A549 (cell line): Measurements from ENCODE around the gene KRTAP12-1. TPM values are rescaled to one million over a fixed set of nuclear protein-coding genes. Genes with fewer than 3 reads are reported as not detected.

Experiments used
- ATAC-seq, 2 experiments: fragments of 200-7000 bp in 1 of 2; fragments of >200 bp in 1 of 2; cut with Nextera tagmentation in 1 of 2; cut with Tn5 transposase in 1 of 2; 3 replicates each; pipeline versions ENCODE4 v1.8.0 to v1.9.1; 2018 to 2020; ENCODE audit warnings: mild to moderate bottlenecking in 1 of 2, moderate library complexity in 1 of 2
- CTCF ChIA-PET: fragments of 300-600 bp; sonication (Branson Sonifier 250); formaldehyde crosslinking; extraction: SDS; loops from one replicate; lab custom pipeline; 2021; ENCODE audit warnings: antibody characterized with exemption, inconsistent platforms; lab: Yijun Ruan, JAX
- POLR2A ChIA-PET: fragments of 350-600 bp; formaldehyde crosslinking; extraction: SDS; loops from one replicate; lab custom pipeline; 2021; ENCODE audit warnings: antibody characterized with exemption, inconsistent platforms; lab: Yijun Ruan, JAX
- DNase-seq, 2 experiments: peaks; one replicate each; pipeline versions ENCODE4 v3.0.0 to v3.0.0-alpha.2; 2011 to 2016; ENCODE audit warnings: low read depth in 1 of 2, low spot score in 1 of 2
- FAIRE-seq: peaks from 2 replicates; lab custom pipeline; 2011; peaks lifted over from hg19 to GRCh38; lab: Jason Lieb, UNC
- H3K27ac ChIP-seq, 2 experiments: fragments of >200 bp; sonication (Bioruptor Twin); formaldehyde crosslinking; 3 replicates each; pipeline ENCODE4 v1.5.1; 2016 to 2017
- H3K4me1 ChIP-seq: fragments of >200 bp; sonication (Bioruptor Twin); formaldehyde crosslinking; 3 replicates; pipeline ENCODE4 v1.6.1; 2016
- H3K4me2 ChIP-seq: fragments of >200 bp; sonication (Bioruptor Twin); formaldehyde crosslinking; 3 replicates; pipeline ENCODE4 v1.6.1; 2016
- H3K4me3 ChIP-seq: fragments of >200 bp; sonication (Bioruptor Twin); formaldehyde crosslinking; 3 replicates; pipeline ENCODE4 v1.5.1; 2016
- H3K9me3 ChIP-seq: fragments of >200 bp; sonication (Bioruptor Twin); formaldehyde crosslinking; 3 replicates; pipeline ENCODE4 v1.6.1; 2016
- BHLHE40 ChIP-seq: IDR thresholded peaks from 2 replicates; pipeline ENCODE4 v1.6.1; 2012; ENCODE audit warnings: low read depth, low read length, inconsistent platforms
- CBX2 ChIP-seq: fragments of 200-600 bp; sonication (generic); IDR thresholded peaks from 2 replicates; pipeline ENCODE4 v1.6.1; 2016; ENCODE audit warnings: low read depth, mild to moderate bottlenecking, borderline replicate concordance
- CEBPB ChIP-seq, 2 experiments: fragments of >200 bp in 1 of 2; sonication (Bioruptor Twin) in 1 of 2; formaldehyde crosslinking in 1 of 2; IDR thresholded peaks; 2 replicates each; pipeline ENCODE4 v1.6.1; 2012 to 2016
- CHD2 ChIP-seq: fragments of 150-350 bp; IDR thresholded peaks from 2 replicates; pipeline ENCODE4 v1.6.1; 2014; ENCODE audit warnings: low read length; ENCODE audit not compliant: partially characterized antibody
- EHMT2 ChIP-seq: fragments of 200-600 bp; sonication (generic); IDR thresholded peaks from 2 replicates; pipeline ENCODE4 v1.6.1; 2016; ENCODE audit warnings: antibody characterized with exemption, low read depth, mild to moderate bottlenecking, moderate library complexity
- ESRRA ChIP-seq: fragments of 150-350 bp; IDR thresholded peaks from 2 replicates; pipeline ENCODE4 v1.6.1; 2014; ENCODE audit warnings: mild to moderate bottlenecking, low read length, borderline replicate concordance
- FOSB ChIP-seq: fragments of 250-450 bp; sonication (Bioruptor Pico); IDR thresholded peaks from 2 replicates; pipeline ENCODE4 v1.5.0; 2020; ENCODE audit warnings: mild to moderate bottlenecking, moderate library complexity
- FOXS1 ChIP-seq: fragments of 250-450 bp; sonication (Bioruptor Pico); IDR thresholded peaks from 2 replicates; pipeline ENCODE4 v1.5.0; 2020; ENCODE audit warnings: mild to moderate bottlenecking, moderate library complexity
- GATA3 ChIP-seq: IDR thresholded peaks from 2 replicates; pipeline ENCODE4 v1.6.1; 2012; ENCODE audit warnings: borderline replicate concordance
- HDAC2 ChIP-seq: fragments of 200-600 bp; sonication (generic); IDR thresholded peaks from 2 replicates; pipeline ENCODE4 v1.6.1; 2016
- HEYL ChIP-seq: fragments of 250-450 bp; sonication (Bioruptor Pico); IDR thresholded peaks from 2 replicates; pipeline ENCODE4 v1.8.0; 2021; ENCODE audit warnings: mild to moderate bottlenecking, moderate library complexity
- HOXA7 ChIP-seq: fragments of 250-450 bp; sonication (Bioruptor Pico); IDR thresholded peaks from 2 replicates; pipeline ENCODE4 v1.5.0; 2020; ENCODE audit warnings: mild to moderate bottlenecking, moderate library complexity
- JUN ChIP-seq, 2 experiments: fragments of >200 bp; sonication (Bioruptor Twin); formaldehyde crosslinking; IDR thresholded peaks; 2 replicates in 1 of 2; 3 replicates in 1 of 2; pipeline ENCODE4 v1.6.1; 2016 to 2017
- JUNB ChIP-seq: fragments of >200 bp; sonication (Bioruptor Twin); formaldehyde crosslinking; IDR thresholded peaks from 2 replicates; pipeline ENCODE4 v1.6.1; 2016
- KDM1A ChIP-seq: fragments of 200-600 bp; sonication (generic); IDR thresholded peaks from 2 replicates; pipeline ENCODE4 v1.6.1; 2016; ENCODE audit warnings: low read depth, mild to moderate bottlenecking
- MAFK ChIP-seq: fragments of 450-650 bp; IDR thresholded peaks from 2 replicates; pipeline ENCODE4 v1.6.1; 2014; ENCODE audit not compliant: partially characterized antibody
- PHF8 ChIP-seq: fragments of 200-600 bp; sonication (generic); IDR thresholded peaks from 2 replicates; pipeline ENCODE4 v1.6.1; 2016; ENCODE audit warnings: low read depth, mild to moderate bottlenecking, antibody characterized with exemption, moderate library complexity, borderline replicate concordance
- POLR2AphosphoS2 ChIP-seq: conservative IDR thresholded peaks from 2 replicates; pipeline ENCODE4 v1.6.1; 2012; ENCODE audit warnings: low read length, improper control_type of control experiment, inconsistent platforms
- TP53 ChIP-seq: fragments of 250-450 bp; sonication (Bioruptor Pico); IDR thresholded peaks from 2 replicates; pipeline ENCODE4 v1.5.0; 2021; ENCODE audit warnings: mild to moderate bottlenecking, moderate library complexity
- ZC3H11A ChIP-seq: fragments of 450-650 bp; IDR thresholded peaks from 2 replicates; pipeline ENCODE4 v1.6.1; 2014; ENCODE audit warnings: antibody characterized with exemption, mild to moderate bottlenecking
- ZNF302 ChIP-seq: fragments of 250-450 bp; sonication (Bioruptor Pico); IDR thresholded peaks from 2 replicates; pipeline ENCODE4 v1.9.0; 2021; ENCODE audit warnings: inconsistent platforms, mild to moderate bottlenecking, moderate library complexity
- ZSCAN20 ChIP-seq: fragments of 250-450 bp; sonication (Bioruptor Pico); IDR thresholded peaks from 2 replicates; pipeline ENCODE4 v1.8.0; 2022; ENCODE audit warnings: mild to moderate bottlenecking, moderate library complexity
- WGBS: methylation state at CpG from one replicate; pipeline ENCODE4 v1.1.6; 2017; ENCODE audit errors: missing lambda C conversion rate; 5-methylcytosine and 5-hydroxymethylcytosine counted together
- polyA plus RNA-seq, 4 experiments: library from polyadenylated mRNA; depleted of rRNA in 3 of 4; stranded (reverse); fragments of >200 nt; fragmentation: RNase III in 1 of 4; extraction: RNeasy Plus Mini Kit Qiagen cat#74134 plus additional on column Dnase treatment in 1 of 4; gene quantifications; 2 replicates in 3 of 4; 3 replicates in 1 of 4; pipeline ENCODE4 v1.2.3, GENCODE V29; 2011 to 2017
- TF ChIP-seq, protein P1 (sequence below): fragments of 200-600 bp; sonication (generic); IDR thresholded peaks from 2 replicates; pipeline ENCODE4 v1.6.1; 2016; ENCODE audit warnings: antibody characterized with exemption, mild to moderate bottlenecking, moderate library complexity
- TF ChIP-seq, protein P2 (sequence below): fragments of 250-450 bp; sonication (Bioruptor Pico); IDR thresholded peaks from 2 replicates; pipeline ENCODE4 v1.5.0; 2020; ENCODE audit warnings: low read depth, mild to moderate bottlenecking, moderate library complexity
- TF ChIP-seq, protein P3 (sequence below): IDR thresholded peaks from 2 replicates; pipeline ENCODE4 v1.6.1; 2012
- TF ChIP-seq, protein P4 (sequence below): fragments of 450-650 bp; IDR thresholded peaks from 2 replicates; pipeline ENCODE4 v1.6.1; 2014; ENCODE audit warnings: antibody characterized with exemption

The KRTAP12-1 gene
- polyA plus RNA-seq, 2 of the 4 experiments (the other 2 are of a cell fraction), result not detected

DNA sequence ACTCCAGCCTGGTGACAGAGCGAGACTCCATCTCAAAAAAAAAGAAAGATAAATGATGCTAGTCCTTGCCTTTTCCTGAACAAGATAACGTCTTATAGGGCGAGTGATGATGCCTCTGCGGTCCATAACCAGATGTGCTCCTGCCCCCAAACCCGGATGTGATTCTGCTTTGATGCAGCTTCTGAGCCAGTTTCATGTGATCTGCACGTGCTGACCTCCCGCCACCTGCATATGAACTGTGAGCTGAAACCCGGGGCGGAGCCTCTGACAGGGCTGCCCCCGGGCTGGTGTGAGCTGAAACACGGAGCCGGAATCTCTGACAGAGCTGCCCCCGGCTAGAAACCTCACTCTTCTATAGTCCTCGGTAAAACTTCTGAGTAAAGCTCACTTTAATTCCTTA lies 28.8 kb downstream of the KRTAP12-1 start:
- ChIA-PET CTCF (no interaction called here), POLR2A (no interaction called here)
- H3K4me1 ChIP-seq, result no peaks in the 10 kb centered on the region
- H3K4me2 ChIP-seq, result no peak overlapping the region
- no peak for DNase-seq
- WGBS, result 55% methylated on average over 14 of the region's 14 CpGs
- no peak overlapping the region for H3K27ac ChIP-seq
- no peaks in the 10 kb centered on the region for H3K9me3 ChIP-seq
- TF ChIP-seq TP53 (CRISPR knock-in tag) (no peak), KDM1A (no peak), JUNB (no peak), CHD2 (no peak), FOSB (CRISPR knock-in tag) (no peak), MAFK (no peak), ZNF302 (no peak), GATA3 (no peak), EHMT2 (no peak), FOXS1 (CRISPR knock-in tag) (no peak), POLR2AphosphoS2 (no peak)
- TF ChIP-seq, protein P1, sequence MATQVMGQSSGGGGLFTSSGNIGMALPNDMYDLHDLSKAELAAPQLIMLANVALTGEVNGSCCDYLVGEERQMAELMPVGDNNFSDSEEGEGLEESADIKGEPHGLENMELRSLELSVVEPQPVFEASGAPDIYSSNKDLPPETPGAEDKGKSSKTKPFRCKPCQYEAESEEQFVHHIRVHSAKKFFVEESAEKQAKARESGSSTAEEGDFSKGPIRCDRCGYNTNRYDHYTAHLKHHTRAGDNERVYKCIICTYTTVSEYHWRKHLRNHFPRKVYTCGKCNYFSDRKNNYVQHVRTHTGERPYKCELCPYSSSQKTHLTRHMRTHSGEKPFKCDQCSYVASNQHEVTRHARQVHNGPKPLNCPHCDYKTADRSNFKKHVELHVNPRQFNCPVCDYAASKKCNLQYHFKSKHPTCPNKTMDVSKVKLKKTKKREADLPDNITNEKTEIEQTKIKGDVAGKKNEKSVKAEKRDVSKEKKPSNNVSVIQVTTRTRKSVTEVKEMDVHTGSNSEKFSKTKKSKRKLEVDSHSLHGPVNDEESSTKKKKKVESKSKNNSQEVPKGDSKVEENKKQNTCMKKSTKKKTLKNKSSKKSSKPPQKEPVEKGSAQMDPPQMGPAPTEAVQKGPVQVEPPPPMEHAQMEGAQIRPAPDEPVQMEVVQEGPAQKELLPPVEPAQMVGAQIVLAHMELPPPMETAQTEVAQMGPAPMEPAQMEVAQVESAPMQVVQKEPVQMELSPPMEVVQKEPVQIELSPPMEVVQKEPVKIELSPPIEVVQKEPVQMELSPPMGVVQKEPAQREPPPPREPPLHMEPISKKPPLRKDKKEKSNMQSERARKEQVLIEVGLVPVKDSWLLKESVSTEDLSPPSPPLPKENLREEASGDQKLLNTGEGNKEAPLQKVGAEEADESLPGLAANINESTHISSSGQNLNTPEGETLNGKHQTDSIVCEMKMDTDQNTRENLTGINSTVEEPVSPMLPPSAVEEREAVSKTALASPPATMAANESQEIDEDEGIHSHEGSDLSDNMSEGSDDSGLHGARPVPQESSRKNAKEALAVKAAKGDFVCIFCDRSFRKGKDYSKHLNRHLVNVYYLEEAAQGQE, result no peak
- TF ChIP-seq, protein P2, sequence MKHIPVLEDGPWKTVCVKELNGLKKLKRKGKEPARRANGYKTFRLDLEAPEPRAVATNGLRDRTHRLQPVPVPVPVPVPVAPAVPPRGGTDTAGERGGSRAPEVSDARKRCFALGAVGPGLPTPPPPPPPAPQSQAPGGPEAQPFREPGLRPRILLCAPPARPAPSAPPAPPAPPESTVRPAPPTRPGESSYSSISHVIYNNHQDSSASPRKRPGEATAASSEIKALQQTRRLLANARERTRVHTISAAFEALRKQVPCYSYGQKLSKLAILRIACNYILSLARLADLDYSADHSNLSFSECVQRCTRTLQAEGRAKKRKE (CRISPR knock-in tag), result no peak
- TF ChIP-seq, protein P3, sequence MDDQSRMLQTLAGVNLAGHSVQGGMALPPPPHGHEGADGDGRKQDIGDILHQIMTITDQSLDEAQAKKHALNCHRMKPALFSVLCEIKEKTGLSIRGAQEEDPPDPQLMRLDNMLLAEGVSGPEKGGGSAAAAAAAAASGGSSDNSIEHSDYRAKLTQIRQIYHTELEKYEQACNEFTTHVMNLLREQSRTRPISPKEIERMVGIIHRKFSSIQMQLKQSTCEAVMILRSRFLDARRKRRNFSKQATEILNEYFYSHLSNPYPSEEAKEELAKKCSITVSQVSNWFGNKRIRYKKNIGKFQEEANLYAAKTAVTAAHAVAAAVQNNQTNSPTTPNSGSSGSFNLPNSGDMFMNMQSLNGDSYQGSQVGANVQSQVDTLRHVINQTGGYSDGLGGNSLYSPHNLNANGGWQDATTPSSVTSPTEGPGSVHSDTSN, result no peak
- no peak for FAIRE-seq
- ATAC-seq, result no peak
- H3K4me3 ChIP-seq, result no peak overlapping the region

DNA sequence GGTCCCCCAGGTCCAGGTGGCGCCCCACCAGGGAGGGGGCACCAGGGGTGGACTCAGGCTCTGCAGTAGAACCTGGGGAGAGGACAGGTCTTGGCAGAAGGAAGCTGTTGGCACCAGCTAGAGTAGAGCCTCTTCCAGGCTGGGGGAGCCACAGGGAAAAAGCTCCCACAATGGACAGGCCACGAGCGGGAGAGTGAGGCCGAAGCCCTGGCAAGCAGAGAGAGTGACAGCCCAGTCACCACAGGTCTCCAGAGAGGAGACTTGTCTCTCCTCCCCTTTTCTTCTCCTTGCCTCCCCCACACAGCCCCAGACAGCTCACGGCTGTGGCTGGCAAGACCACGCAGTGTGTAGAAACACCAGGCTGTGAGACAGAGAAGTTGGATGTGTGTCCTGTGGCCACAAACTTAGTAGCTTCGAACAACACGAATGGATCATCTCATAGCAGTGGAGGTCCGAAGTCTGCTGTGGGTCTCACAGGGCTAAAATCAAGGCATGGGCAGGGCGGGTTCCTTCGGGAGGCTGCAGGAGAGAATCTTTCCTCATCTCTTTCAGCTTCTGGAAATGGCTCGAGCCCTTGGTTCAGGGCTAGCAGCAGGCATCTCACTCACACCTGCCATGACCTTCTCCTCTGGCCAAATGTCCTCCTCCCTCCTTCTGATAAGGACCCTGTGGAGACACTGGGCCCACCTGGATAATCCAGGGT lies 30.8 kb downstream of the KRTAP12-1 start:
- Histone ChIP-seq H3K4me1 (no peaks in the 10 kb centered on the region), H3K4me3 (no peak overlapping the region), H3K27ac (no peak overlapping the region), H3K9me3 (no peaks in the 10 kb centered on the region), H3K4me2 (no peak overlapping the region)
- ATAC-seq (no peak), FAIRE-seq (no peak), DNase-seq (no peak)
- CTCF ChIA-PET, result interaction anchor here (0.6 to 1.4 kb wide), 3 partner anchors 16 to 148 kb away, joined by 3 read pairs; partner anchors contain the start of gene KRTAP12-2
- WGBS, result 68% methylated on average over 12 of the region's 12 CpGs
- TF ChIP-seq ZSCAN20, result no peak
- no peak for TF ChIP-seq ESRRA
- TF ChIP-seq CBX2, result no peak
- POLR2A ChIA-PET, result no interaction called here

DNA sequence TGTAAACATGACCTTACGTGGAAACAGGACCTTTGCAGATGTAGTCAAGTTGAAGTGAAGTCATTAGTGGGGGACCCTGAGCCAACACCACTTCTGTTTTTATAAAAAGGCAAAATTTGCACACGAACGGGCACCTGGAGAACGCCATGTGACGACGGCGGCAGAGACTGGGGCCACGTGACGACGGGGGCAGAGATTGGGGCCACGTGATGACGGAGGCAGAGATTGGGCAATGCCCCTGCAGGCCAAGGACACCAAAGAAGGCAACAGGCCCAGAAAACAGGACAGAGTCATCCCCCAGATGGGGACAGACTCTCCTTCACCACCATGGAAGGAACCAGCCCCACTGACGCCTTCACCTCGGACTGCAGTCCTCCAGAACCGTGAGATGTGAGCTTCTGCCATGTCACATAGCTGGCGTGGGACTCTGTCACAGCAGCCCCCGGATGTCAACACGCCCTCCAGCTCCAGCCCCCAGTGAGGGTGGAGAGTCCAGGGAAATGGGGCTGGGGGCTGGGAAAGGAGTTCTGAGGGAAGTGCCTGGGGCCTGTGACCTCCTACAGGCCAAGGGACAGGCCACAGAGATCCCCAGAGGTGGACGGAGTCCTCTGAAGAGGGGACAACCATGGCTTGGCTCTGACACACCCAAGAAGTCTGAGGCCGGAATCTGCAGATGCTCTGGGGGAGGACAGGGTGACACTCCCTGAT lies 31.5 kb downstream of the KRTAP12-1 start:
- WGBS, result 62% methylated on average over 15 of the region's 20 CpGs
- ChIA-PET POLR2A (no interaction called here), CTCF (interaction anchor here (0.7 kb wide), 1 partner anchor 49 kb away, joined by 3 read pairs; no protein-coding TSS in a partner anchor)
- TF ChIP-seq ZNF302 (no peak), JUNB (no peak), BHLHE40 (no peak), HDAC2 (no peak), HOXA7 (no peak), HEYL (CRISPR knock-in tag) (no peak), ZC3H11A (no peak), EHMT2 (no peak), CEBPB (IDR thresholded peaks at IDR 0.05) (no peak), PHF8 (no peak), JUN (IDR thresholded peaks at IDR 0.05) (no peak)
- TF ChIP-seq, protein P4, sequence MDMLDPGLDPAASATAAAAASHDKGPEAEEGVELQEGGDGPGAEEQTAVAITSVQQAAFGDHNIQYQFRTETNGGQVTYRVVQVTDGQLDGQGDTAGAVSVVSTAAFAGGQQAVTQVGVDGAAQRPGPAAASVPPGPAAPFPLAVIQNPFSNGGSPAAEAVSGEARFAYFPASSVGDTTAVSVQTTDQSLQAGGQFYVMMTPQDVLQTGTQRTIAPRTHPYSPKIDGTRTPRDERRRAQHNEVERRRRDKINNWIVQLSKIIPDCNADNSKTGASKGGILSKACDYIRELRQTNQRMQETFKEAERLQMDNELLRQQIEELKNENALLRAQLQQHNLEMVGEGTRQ, result no peak
- TF ChIP-seq, protein P3, result no peak

More for the DNA sequence above, 31.5 kb downstream of the KRTAP12-1 start:
- Histone ChIP-seq H3K27ac (no peak overlapping the region), H3K9me3 (no peaks in the 10 kb centered on the region), H3K4me1 (no peaks in the 10 kb centered on the region), H3K4me3 (no peak overlapping the region), H3K4me2 (no peak overlapping the region)
- no peak for ATAC-seq
- DNase-seq, result no peak
- FAIRE-seq, result no peak
